ENCODE measurements around the gene DLG1.

Gene DLG1

DNA sequence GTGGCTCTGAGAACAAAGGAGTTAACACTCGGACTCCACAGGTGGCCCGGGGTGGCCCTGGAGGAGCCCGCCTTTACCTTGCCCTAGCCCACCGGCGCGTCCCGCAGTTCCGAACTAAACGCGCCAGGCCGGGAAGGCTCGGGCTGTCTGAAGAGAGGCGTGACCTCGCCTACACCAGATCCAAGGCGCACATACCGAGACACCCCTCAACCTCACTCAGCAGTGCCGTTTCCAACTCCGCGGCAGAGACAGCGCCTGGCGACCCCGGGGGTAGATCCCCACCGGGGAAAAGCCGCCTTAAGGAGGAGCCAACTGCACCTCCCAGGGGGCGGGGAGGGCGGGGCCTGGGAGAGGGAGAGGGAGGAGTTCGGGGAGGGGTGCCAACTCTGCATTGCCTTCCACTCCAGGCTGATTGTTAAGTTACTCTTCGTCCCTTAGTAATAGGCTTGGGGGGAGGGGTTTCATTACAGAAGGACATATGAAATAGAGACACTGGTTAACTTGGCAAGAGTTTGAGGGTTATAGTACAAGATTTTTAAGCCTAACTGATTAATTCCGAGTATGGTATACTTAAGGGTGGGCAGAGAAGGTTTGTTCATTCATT lies at the start of gene DLG1:
DLG1 (minus strand) TSS at position 272 of the 604 bp plus-strand sequence. CDS start 1,408 bp downstream, outside the sequence.
- in situ Hi-C loops (cut with MboI; ENCODE audit: low sequenced_read_pairs) = no loop called here

- in situ Hi-C loops (cut with MboI; ENCODE audit: low sequenced_read_pairs) = no loop called here
These were observed 49.6 kb upstream of the DLG1 start for GRCh38 chr3:197348014-197348413.

GRCh38 chr3:197345390-197345789 lies 47.0 kb upstream of the DLG1 start:
- in situ Hi-C loops (cut with MboI; ENCODE audit: low sequenced_read_pairs) = no loop called here

DNA sequence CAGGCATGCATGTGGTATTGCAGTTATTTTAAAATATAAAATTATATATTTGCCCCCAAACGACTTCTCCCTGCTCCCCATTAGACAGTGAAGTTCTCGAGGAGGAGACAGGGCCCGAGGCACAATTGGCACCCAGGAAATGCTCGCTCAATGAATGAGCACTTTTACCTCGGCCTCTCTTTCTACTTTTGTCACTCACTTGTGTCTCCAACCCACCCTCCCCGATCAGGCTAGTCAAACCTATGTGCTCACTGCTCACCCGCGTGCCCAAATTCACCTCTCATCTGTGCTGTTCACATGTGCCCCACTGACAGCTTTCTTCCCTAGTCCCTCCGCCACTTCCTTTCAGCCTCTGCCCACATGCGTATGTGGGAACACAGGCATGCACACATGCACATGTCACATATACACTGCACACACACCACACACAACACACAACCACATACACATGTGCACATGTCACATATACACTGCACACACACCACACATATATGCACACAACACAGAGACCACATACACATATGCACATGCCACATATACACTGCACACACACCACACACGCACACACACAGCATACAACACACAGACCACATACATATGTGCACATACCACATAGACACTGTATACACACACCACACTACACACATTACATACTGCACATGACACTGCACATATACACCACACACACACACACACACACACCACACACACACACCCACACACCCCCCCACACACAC lies 46.3 kb upstream of the DLG1 start:
- in situ Hi-C loops (cut with MboI; ENCODE audit: low sequenced_read_pairs) = no loop called here

GRCh38 chr3:197343656-197344408 lies 45.4 kb upstream of the DLG1 start:
- in situ Hi-C loops (cut with MboI; ENCODE audit: low sequenced_read_pairs) = no loop called here

DNA sequence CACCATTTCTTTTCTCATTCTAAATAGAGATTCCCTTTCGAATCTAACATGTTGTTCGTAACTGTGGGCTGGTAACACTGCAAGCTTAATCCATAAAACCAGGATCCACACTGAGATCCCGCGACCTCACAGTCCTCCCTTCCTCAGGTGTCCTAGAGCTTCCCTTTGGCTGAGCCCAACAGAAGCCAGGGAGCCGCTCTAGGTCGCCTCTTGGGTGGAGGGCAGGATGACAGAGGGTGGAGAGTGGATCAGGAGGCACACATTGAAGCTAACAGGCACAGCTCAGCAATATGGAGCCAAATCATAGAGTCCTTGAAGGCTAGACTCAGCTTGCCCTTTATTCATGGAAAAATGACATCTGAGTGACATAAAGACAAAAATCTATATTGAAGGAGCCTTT lies 44.7 kb upstream of the DLG1 start:
- in situ Hi-C loops (cut with MboI; ENCODE audit: low sequenced_read_pairs) = no loop called here

- in situ Hi-C loops (cut with MboI; ENCODE audit: low sequenced_read_pairs) = no loop called here
These were observed 42.1 kb upstream of the DLG1 start for GRCh38 chr3:197340521-197340871.

DNA sequence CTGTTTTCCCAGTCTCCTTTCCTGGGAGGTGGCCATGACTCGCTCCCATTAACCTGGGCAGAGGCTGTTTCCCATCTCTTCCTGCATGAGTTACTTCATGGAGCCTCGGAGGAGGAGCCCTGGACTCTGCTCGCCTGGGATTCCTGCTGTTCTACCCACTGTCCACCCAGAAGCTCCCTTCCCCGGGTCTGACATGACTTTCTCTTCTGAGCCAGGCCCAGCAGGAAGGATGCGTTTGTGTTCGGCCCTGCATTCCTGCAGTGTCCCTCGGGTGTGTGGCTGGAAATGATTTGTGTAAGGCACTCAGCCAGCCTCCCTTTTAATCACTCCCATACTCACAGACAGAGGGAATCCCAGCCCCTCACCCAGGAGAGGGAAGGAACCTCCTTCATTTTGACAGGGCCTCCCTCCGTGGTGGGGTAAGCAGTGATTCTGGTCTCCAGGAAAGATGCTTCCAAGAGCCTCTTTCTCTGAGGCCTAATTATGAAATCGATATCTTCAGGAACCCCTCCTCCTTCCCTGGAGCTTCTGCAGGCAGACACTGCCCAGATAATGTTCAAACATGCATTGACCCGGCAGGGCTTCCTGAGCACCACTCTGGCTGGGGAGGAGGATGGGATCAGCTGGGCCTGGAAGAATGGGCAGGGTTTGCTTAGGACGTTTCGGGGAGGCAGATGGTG lies 41.6 kb upstream of the DLG1 start:
- in situ Hi-C loops (cut with MboI; ENCODE audit: low sequenced_read_pairs) = no loop called here

DNA sequence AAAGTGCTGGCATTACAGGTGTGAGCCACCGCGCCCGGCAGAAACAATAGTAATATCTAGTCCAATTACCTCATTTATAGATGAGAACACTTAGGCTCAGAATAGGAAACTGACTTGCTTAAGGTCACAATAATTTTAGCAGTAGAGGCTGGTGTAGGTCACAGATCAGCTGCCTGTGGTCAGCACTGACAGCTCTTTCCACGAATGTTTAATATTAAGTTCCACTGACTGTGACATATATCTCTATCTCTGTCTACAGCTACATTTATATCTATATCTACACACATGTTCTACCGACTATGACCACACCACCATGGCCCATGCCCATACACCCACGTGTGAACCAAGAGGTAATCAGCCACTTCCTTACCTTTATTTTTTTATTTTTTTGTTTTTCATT lies 40.2 kb upstream of the DLG1 start:
- in situ Hi-C loops (cut with MboI; ENCODE audit: low sequenced_read_pairs) = no loop called here

DNA sequence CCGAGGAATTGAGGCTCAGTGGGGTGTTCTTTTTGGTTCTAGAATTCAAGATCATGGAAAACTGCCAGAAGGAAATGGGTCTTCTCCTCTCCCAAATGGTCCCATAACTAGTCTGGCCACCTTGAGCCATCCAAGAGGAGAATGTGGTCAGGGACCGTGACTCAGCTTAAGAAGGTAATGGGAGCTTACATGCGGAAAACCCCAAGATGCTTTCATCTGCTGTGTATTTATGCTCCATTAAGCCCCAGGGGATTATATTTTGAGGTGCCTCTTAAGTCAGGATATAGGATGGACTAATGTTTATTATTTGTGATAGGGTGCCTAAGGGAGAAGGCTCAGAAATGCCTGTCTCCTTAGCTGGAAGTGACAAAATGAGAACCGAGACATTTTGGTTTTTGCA lies 39.2 kb upstream of the DLG1 start:
- in situ Hi-C loops (cut with MboI; ENCODE audit: low sequenced_read_pairs) = no loop called here

DNA sequence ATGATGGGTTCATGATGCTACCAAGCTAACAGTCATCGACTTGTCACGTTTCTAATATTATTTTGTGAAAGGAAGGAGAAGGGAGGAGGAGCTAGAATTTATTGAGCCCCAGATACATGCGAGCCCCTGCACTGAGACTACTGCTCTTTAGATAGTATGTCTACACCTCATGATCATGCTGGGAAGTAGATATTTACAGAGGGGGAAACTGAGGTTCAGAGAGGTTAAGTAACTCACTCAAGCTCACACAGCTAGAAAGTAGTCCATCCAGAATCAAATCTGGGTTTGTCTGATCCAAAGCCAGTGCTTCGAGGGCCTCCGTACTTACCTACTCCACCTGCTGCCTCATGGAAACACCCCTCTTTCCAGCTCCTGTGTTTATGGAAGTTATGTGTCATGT lies 38.8 kb upstream of the DLG1 start:
- in situ Hi-C loops (cut with MboI; ENCODE audit: low sequenced_read_pairs) = no loop called here

DNA sequence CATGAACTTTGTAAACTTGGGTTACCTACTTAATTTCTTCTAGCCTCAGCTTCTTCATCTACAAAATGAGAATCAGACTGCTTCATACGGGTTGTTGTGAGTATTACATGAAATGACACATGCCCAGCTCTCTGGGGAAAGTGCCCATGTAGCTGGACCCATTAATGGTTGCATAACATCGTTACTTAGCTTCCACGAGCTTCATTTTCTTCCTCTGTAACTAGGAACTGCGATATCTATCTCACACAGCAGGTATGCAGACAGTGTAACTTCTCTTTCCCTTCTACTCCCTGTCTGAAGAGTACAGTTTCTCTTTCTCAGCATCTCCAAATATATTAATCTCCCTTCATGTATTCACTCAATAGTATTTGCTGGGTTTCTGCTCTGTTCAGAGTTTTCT lies 37.9 kb upstream of the DLG1 start:
- in situ Hi-C loops (cut with MboI; ENCODE audit: low sequenced_read_pairs) = no loop called here

DNA sequence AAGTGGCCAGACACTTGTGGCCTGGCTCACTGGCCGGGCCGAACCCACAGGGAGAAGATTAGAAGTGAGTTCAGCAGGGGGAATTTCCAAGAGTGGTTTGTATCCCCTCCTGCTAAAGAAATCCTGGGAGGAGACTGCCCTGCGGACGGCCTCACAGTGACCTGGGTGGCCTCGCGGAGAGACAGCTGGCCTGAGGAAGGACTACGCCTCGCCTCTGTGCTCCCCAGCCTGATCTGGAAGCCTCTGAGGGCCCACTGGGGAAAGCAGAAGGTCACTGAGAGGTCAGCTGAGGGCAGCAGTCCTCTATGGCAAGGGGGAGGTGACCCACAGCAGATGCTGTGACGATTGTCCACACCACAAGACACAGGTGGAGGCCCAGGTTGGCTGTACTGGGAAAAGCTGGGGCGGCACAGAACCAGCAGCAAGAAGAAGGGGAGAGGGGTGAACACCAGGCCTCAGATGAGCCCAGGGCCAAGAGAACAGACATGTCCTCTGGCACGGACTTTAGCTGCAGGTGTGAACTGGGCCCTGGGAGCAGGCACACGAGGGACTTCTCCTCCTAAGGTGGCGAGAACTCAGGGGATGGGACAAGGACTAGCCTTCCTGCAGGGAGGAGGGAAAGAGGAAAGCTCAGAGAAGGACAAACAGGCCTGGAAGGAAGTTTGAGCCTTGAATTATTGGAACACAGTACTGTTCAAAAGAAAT lies 37.2 kb upstream of the DLG1 start:
- in situ Hi-C loops (cut with MboI; ENCODE audit: low sequenced_read_pairs) = no loop called here

GRCh38 chr3:197333901-197334639 lies 35.7 kb upstream of the DLG1 start:
- in situ Hi-C loops (cut with MboI; ENCODE audit: low sequenced_read_pairs) = no loop called here

DNA sequence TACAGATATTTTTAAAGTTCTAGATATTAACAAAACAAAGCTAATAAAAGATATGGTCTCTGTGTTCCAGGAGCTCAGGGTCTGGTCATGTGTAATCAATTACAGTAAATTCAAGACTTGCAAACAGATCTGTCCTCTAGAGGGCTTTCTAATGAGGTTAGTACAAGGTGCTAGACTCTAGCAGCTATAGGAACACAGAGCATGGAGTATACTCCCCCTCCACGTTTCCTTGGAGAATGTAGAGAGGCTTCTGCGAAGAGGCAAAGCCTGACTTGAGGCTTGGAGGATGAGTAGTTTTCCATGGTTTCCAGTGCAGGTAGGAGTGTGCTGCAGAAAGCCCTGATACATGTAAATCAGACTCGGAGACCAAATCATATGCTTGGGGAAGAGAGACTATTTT lies 32.7 kb upstream of the DLG1 start:
- in situ Hi-C loops (cut with MboI; ENCODE audit: low sequenced_read_pairs) = no loop called here

- in situ Hi-C loops (cut with MboI; ENCODE audit: low sequenced_read_pairs) = no loop called here
These were observed 31.0 kb upstream of the DLG1 start for GRCh38 chr3:197329382-197329781.

GRCh38 chr3:197328198-197328597 lies 29.8 kb upstream of the DLG1 start:
- in situ Hi-C loops (cut with MboI; ENCODE audit: low sequenced_read_pairs) = no loop called here

GRCh38 chr3:197327701-197328100 lies 29.3 kb upstream of the DLG1 start:
- in situ Hi-C loops (cut with MboI; ENCODE audit: low sequenced_read_pairs) = no loop called here

GRCh38 chr3:197325773-197326172 lies 27.4 kb upstream of the DLG1 start:
- in situ Hi-C loops (cut with MboI; ENCODE audit: low sequenced_read_pairs) = no loop called here

DNA sequence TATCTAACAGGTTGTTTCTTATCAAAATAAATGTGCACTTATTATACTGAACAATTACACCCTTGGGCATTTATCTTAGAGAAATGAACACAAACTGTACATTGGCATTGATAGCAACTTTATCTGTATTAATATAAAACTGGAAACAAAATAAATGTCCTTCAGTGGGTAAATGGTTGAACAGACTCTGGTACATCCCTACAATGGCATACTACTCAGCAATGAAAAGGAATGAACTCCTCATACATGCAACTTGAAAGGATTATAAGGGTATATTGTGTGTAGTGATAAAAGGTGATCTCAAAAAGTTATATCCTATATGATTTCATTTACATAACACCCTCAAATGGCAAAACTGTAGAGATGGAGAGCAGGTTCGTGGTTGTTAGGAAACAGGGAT lies 23.7 kb upstream of the DLG1 start:
- in situ Hi-C loops (cut with MboI; ENCODE audit: low sequenced_read_pairs) = no loop called here

Data from HL-60/S4 treated with phorbol 12-myristate 13-acetate at 8.2 ng/mL for 4 days and 3 days (cell line).